ENCODE results near the gene XCR1.

- TF ChIP-seq, protein P1, sequence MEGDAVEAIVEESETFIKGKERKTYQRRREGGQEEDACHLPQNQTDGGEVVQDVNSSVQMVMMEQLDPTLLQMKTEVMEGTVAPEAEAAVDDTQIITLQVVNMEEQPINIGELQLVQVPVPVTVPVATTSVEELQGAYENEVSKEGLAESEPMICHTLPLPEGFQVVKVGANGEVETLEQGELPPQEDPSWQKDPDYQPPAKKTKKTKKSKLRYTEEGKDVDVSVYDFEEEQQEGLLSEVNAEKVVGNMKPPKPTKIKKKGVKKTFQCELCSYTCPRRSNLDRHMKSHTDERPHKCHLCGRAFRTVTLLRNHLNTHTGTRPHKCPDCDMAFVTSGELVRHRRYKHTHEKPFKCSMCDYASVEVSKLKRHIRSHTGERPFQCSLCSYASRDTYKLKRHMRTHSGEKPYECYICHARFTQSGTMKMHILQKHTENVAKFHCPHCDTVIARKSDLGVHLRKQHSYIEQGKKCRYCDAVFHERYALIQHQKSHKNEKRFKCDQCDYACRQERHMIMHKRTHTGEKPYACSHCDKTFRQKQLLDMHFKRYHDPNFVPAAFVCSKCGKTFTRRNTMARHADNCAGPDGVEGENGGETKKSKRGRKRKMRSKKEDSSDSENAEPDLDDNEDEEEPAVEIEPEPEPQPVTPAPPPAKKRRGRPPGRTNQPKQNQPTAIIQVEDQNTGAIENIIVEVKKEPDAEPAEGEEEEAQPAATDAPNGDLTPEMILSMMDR (conservative IDR thresholded peaks at IDR 0.05; ENCODE audit: low read length) = no peak
- TF ChIP-seq EZH2phosphoT487 (IDR thresholded peaks at IDR 0.05; ENCODE audit: borderline replicate concordance, low read depth, low read length) = no peak
Measured at GRCh38 chr3:46008058-46008457, 19.2 kb downstream of the XCR1 start.
